Astrocyte of the spinal cord (primary cell): ENCODE measurements around the gene S100A9.

Source experiments
- DNase-seq: peaks from one replicate; pipeline ENCODE4 v3.0.0; 2011; ENCODE audit warnings: low read depth, low spot score
- H3K4me3 ChIP-seq: 2 replicates; pipeline ENCODE4 v1.5.1; 2011; ENCODE audit warnings: low read depth, mild to moderate bottlenecking, low read length, moderate library complexity
- CTCF ChIP-seq: IDR thresholded peaks from 2 replicates; pipeline ENCODE4 v1.5.1; 2012; ENCODE audit warnings: low read depth, mild to moderate bottlenecking, low read length, inconsistent platforms
- in situ Hi-C: cut with HindIII; loops from 2 replicates; pipeline ENCODE4 v1.10.0; 2017; ENCODE audit warnings: low sequenced_read_pairs

The S100A9 gene

GRCh38 chr1:153356392-153357075 is 1.1 kb upstream of the S100A9 start:
- no peak overlapping the region for H3K4me3 ChIP-seq
- in situ Hi-C loops, result loop anchor here (10.0 kb wide), 1 partner anchor 138 kb away; no protein-coding TSS in a partner anchor
- no peak for DNase-seq
- TF ChIP-seq CTCF, result no peak

- TF ChIP-seq CTCF, result no peak
- DNase-seq, result no peak
- no peak overlapping the region for H3K4me3 ChIP-seq
- in situ Hi-C loops, result loop anchor here (10.0 kb wide), 1 partner anchor 138 kb away; no protein-coding TSS in a partner anchor
Measured at GRCh38 chr1:153357076-153357852, 390 bp upstream of the S100A9 start.

- in situ Hi-C loops, result loop anchor here (10.0 kb wide), 1 partner anchor 136 kb away; no protein-coding TSS in a partner anchor
- H3K4me3 ChIP-seq, result no peak overlapping the region
- DNase-seq, result no peak
- TF ChIP-seq CTCF, result no peak
Measured at GRCh38 chr1:153358691-153358975, 979 bp downstream of the S100A9 start.

- in situ Hi-C loops, result loop anchor here (10.0 kb wide), 1 partner anchor 136 kb away; no protein-coding TSS in a partner anchor
- TF ChIP-seq CTCF, result no peak
- H3K4me3 ChIP-seq, result no peak overlapping the region
- no peak for DNase-seq
Measured at GRCh38 chr1:153359241-153359640, 1.6 kb downstream of the S100A9 start.

- in situ Hi-C loops, result no loop called here
Measured at GRCh38 chr1:153360190-153360589, 2.5 kb downstream of the S100A9 start.

More at GRCh38 chr1:153360190-153360589, 2.5 kb downstream of the S100A9 start:
- TF ChIP-seq CTCF, result no peak
- no peak overlapping the region for H3K4me3 ChIP-seq
- no peak for DNase-seq
